Ammon's horn (tissue), 1 donor: Measurements from ENCODE around the gene SLC26A6.

Source experiments
- DNase-seq: peaks from one replicate; pipeline ENCODE4 v3.0.0-alpha.2; 2016; ENCODE audit warnings: low spot score

Gene SLC26A6

DNA sequence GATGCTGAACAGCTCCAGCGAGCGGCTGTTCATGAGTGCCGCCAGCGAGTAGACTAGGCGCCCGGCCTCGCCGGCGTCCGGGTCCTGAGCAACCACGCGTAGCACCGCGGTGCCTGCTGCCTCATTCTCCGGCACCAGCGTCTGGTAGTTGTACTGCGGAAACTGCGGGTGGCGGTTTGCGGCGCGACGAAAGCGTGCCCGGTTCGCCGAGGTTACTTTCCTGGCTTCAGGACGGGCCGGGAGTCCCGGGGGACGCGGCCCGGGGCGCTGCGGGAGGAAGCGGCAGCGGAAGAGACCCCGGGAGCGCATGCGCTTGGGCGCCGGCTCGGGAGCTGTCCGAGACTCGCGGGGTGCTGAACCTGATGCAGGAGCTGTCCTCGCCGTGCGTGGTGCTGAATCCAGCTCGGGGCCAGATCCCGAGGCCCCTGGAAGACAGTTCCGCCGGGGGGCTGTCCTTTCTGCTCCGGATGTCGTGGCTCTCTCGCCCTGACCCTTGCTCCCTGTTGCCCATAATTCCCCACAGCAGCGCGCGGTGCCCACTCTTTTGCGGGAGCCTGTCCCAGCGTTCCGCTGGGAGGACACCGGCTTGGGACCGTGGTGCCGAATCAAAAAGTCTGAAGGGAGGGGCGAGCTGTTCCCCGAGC is 26.4 kb upstream of the SLC26A6 start:
- peak; percentile 49 for DNase-seq

DNA sequence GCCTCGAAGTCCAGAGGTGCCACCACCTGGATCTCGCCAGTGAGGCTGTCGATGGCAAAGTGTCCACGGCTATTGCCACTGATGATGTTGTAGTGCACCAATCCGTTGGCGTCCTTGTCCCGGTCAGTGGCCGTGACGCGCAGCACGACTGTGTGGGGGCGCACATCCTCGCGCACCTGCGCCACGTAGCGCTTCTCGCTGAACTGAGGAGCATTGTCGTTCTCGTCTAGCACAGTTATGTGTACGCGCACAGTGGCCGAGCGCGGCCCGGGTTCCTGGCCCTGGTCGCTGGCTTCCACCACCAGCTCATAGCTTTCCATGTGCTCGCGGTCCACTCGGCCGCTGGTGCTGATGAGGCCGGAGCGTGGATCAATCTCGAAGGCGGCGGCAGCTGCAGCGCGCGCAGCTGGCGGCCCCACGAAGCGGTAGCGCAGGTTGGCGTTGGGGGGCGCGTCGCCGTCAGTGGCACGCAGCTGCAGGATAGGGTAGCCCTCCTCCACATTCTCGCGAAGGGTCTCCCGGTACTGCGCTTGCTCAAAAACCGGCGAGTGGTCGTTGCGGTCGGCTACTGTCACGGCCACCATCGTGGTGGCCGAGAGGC is 25.6 kb upstream of the SLC26A6 start:
- no peak for DNase-seq

DNA sequence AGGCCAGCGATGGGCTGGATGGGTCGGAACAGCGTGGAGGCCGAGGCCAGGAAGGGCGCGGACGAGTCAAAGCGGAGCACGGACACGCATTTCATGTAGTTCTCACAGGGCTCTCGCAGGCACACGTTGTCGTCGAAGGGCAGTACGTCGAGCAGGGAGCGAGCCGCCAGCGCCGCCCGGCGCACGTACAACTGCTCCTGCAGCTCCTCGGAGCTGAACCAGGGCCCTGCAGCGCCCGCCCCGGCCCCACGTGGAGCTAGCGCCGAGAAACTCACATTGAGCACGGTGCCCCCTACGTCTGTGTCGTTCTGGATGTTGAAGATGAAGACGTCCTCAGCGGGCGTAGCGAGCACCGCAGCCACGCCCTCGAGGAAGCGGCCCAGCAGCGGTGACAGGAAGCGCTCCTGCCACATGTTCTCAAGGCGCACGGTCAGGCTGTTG is 21.6 kb upstream of the SLC26A6 start:
- no peak for DNase-seq

DNA sequence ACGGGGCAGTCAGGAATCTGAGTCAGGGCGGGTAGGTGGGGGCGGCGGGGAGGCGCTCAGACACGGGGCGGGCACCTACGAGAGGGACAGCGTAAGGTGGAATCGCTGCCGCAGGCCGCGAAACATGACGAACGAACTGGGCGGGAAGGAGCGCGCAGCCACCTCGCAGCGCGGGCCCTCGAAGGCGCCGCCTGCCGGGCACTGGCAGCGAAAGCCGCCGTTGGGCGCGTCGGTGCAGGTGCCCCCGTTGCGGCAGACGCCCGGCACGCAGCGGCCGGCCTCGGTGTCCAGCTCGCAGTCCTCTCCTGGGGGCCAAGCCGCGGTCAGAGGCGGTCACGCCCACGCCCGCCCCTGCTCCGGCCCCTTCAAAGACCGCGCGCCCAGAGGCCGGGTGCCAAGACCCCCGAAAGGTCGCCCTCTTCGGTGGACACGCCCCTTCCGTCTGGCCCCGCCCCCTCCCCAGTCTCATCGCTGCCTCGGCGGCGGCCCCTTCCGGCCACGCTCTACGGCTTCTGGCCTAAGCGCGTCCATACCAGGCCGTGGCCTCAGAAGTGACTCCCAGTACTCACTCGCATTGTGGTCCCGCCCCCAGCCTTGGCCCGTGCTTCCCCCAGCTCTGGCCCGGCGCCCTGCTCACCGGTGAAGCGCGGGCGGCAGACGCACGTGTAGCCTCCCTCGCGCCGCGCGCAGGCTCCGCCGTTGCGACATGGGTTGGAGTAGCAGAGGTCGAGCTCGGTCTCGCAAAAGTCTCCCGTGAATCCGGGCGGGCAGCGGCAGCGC is 21.0 kb upstream of the SLC26A6 start:
- peak; percentile 51 for DNase-seq

DNA sequence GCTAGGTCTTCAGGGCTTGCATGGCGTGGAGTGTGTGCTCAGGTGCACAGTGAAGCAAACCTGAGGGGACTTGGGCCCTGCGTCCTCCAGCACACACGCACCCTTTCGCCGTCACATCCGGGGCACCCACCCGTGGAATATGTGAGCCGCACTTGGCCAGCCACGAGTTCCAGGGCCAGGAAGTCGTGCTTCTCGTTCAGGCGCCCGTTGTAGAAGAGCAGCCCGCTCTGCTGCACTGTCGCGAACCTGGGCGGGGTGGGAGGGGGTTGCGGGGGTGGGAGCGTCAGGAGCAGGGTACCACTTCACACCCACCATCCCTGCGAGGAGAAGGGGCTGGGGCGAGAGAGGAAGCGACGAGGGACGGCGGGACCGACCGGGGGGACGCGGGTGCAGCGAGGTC is 20.3 kb upstream of the SLC26A6 start:
- DNase-seq = no peak

DNA sequence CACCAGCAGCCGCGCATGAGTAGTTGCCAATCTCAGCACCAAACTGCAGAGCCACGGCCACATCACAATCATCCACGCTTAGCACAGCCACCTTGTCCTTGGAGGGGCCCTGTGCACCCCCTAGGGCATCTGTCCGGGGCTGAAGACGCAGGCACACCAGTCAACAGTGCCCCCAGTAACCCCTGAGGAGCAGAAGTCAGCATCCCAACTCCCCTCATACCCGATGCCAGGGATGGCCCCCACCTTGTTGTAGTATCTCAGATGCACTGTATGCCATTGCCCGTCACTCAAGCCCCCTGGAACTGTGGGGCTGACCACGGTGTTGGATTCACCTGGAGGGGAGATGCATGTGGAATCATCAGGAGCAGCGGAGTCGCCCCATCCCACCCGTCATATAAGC is 19.8 kb upstream of the SLC26A6 start:
- no peak for DNase-seq

DNA sequence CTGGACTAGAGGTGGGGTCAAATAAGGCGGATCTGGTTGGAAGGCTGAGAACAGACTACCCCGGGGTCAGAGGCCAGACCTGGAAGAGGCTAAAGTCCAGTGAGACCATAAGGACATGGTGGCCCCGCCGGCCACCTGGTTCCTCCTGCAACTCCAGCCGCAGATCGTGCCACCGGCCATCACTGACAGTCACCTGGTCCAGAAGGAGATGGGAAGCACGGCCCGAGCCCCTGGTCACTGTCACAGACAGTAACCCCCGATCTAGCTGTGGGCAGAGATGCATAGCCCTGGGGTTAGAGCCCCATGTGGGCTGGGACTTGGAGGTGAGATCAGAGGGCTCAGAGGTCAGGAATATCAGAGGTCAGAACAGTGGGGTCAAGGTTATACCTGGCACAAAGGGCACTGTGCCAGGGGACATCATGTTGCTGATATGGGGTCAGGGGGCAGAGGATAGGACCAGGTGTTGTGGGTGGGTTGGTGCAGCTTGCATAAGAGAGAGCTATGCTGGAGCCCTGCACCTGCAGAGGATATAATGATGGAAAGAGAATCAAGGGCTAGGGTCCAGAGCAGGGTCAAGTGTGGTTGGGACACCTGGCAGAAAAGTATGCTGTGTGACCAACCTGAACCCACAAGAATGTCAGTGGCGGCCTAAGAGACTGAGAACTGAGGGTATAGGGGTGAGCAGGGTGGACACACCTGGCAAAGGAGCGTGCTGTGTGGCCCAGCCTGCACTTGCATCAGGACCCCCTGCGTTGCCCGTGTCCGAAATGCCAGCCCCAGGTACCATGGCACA is 17.9 kb upstream of the SLC26A6 start:
- DNase-seq = no peak

DNA sequence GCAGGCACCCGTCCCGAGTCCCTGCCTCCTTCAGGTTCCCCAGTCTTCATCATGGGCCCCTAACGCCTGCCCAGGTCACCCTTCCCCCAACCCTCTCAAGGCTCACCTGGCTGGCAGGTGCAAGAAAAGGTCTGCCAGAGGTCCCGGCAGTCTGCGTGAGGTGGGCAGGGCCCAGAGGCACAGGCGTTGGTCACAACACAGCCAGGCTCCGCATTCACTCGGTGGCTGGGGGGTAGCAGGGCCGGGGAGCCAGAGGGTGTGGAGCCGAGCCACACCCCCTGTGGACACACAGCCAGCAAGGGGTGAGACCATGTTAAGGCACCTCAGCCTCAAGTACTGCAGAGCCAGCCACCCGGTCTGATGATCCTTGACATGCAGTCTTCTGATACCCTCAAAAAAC is 16.5 kb upstream of the SLC26A6 start:
- DNase-seq = no peak

DNA sequence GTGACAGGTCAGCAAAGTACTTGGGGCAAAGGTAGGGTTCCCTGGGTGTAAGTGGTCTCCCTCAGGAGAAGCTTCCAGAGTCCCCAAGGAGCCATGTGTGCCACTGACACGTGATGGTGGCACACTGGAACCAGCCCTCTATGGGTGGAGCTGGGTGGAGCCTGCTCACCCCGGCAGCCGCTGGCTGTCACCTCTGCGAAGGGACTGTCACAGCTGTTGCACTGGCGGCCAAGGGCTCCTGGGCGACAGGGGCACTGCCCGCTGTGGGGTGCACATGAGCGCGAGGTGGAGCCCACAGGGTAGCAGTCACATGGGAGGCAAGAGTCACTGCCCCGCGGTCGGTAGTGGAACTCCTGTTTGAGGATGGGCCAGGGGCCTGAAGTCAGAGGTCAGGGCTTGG is 15.5 kb upstream of the SLC26A6 start:
- no peak for DNase-seq

DNA sequence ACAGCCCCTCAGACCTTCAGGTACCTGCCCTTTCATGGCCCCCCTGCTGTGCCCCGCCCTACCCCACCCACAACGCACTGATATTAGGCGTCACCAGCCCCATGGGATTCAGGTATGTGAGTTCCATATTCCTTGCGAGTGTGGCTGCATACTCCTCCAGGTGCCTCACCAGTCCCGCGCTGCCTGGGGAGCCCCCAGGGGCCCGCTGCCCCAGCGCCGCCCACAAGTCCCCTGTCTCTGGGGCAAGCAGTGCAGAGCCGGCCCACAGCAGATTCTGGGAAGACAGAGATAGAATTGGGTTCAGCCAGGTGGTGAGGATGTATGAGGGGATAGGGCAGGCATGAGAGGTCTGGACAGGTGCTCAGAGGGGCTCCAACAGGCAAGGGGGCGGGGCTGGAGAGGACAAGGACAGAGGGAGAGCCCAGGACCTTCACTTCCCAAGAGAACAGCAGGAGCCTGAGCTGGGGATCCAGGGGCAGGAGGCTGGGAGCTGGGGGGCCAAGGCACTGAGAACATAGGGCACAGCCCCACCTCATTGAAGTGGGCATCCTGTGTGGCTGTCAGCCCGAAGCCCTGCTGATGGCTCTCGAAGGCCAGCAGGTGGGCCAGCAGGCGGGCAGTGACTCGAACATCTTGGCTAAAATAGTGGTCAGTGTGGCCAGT is 13.1 kb upstream of the SLC26A6 start:
- DNase-seq = no peak

DNA sequence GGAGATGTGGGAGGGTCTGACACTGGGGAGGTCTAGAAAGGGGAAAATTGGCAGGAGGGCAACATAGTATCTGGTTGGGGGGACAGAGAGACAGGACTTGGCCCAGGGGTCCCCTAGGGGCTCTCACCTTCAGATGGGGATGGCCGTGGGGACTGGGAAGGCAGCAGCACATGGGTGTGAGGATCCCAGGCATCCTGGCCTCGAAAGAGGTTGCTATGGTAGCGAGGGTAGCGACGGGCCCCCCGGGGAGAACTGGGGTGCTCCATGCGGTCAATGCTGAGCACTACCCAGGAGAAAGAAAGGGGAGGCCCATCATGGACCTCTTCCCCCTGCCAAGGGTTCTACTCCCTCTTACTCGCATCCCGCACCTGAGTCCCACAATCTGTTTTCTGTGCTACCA is 12.5 kb upstream of the SLC26A6 start:
- no peak for DNase-seq

DNA sequence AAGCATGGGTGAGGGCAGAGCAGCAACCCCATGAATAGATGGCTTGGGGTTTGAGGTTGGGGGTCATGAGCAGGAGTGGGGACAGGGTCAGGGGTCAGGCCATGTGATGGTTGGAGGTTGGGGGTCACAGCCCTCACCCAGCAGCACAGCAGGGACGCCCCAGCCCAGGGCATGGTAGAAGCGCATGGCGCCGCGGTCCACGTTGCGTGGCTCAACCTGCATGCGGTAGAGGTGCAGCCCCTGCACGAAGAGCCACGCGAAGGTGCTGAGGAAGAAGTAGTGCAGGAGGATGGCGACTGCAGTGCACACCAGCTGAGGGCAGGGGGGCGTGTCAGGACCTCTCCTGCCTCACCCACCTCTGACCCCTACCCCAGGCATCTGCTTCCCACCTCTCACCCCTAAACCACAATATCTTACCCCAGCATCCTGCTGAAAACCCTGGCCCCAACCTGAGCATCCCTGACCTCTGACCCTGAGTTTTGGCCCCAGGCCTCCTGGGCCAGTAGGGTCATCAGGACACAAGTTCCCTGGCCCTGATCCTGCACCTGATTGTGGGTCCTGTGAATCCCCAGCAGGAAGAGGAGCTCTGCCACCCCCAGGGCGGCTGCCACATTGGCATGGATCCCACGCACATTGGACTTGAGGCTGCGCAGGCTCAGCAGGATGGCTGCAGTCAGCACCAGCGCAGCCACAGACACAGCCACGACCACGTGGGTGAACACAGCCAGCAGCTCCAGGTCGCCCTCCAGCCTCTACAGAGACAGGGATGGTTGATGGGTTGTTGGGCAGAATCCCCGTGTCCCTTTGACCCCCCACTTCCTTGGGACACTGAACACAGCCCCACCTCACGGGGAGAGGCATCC is 9.9 kb upstream of the SLC26A6 start:
- peak; percentile 45 for DNase-seq

DNA sequence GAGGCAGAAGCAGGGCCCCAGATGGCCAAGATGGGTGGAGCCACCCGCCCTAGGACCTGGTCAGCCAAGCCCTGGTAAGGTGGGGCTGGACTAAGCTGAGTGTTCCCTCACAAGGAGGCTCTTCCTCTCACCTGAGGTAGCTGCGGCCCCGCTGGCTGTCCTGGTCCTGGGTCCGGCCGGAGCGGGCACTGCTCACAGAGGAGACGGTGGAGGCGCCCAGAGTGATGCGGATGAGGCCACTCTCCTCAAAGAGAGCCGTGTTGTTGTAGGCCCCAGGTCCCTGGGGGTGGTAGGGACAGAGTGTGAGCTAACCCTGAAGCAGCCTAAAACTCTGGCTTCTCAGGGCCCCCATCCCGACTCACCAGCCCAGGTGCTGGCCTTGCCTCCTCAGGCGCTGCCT is 7.3 kb upstream of the SLC26A6 start:
- no peak for DNase-seq

DNA sequence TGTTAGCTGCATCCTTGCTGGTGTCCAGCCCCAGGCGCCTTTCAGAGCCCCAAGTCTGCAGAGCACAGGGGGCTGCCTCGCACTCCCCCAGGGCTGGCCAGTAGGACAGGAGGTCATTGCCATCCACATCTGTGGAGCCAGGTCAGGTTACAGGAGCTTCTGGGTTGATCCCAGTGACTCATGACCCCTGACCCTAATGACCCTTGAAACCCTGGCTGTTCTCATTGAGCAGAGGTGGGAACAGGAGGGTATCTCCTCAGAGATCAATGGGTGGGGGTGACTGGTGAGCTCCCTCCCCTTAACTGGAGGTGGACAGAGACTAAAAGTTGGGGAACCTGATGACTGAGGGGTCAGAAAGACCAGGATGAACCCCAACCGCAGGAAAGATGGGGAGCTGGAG is 6.1 kb upstream of the SLC26A6 start:
- no peak for DNase-seq

DNA sequence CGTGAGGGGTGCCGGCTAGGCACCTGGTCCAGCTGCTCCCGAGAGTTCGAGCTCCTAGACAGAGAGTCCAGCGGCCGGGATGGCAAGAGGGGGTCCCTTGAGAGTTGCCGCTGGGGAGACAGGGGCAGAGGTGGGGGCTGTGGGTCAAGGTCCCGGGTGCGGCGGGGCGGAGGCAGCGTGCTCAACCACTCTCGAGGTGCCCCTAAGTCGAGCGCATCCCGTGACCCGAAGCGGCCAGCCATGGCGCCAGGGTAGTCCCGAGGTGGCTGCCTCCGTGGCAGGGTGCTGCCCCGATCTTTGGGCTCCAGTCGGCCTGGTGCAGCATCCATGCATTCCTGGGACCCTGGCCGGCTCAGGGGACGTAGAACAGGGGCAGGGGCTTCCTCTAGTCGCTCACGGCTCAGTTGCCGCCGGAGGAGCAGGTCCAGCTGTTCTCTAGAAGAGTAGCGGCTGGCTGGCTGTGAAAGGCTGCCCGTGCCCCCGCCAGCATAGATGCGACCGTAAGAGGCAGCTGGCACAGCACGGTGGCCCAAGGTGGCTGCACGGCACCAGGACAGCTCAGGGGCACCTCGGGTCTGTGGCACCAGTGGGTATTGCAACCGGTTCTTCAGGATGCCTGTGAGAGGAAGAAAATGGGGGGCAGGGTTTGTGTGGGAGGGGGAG is 4.8 kb upstream of the SLC26A6 start:
- no peak for DNase-seq

DNA sequence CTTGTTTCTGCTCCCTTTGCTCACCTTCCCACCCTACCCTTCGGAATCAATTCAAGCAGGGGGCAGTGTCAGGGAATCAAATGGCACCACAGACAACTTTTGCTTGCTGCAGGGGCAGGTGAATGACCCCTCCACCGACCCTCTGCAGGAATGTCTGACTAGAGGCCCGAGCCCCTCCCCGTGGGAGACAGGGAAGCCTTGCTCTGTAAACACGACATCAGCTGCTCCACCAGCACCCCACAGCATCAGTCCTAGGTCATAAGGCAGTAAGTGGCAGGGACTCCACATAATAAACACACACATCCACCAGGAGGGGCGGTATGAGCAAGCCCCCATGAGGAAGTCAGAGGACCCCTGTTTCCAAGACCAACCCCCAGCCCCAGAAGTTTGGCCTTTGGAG is 2.0 kb upstream of the SLC26A6 start:
- DNase-seq = no peak

DNA sequence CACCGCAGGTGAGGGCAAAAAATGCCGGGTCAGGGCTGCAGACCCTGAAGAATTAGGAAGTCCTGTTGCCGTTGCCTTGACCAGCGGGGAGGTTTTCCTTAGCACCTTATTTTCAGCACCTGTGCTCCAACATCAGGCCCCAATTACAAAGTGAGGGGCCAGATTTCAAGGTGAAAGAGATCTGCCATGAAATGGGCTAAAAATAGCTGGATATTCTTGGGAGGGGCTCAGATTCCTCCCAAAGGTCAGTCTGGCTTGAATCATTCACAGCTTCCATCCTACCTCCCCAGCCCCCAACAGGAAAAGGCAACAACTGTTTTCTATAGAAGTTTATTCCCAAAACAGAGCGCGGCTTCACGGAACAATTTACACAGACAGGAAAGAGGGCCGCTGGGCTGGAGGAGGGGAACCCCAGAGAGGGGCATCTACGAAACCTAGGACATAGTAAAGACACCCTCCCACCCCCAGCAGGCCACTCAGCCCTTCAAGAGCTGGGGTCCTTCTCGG is 941 bp upstream of the SLC26A6 start:
- no peak for DNase-seq

DNA sequence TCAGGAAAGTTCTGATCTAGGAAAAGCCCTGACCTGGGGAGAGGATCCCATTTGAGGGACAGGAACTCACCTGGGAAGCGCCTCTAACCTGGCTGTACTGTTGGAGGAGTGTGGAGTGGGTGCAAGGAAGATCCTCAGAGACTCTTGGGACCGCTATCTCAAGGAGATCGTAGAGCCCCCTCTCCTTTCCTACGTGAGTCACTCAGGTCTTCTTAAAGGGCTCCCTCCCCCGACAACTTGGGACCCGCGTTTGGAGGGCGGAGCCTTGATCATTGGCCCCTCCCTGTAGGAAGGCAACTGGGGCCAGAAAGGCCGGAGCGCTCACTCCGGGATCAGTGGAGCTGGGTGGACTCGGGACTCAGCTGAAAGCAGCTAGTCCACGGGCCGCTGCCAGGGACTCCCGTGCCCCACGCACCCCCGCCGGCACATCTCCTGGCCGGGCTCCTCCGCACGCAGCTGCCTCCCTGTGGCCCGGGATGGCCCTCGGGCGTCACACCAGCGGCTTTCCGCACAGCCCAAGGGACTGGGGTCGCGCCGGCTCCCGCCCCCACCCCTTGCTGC is 520 bp downstream of the SLC26A6 start:
- DNase-seq = peak; percentile 28

DNA sequence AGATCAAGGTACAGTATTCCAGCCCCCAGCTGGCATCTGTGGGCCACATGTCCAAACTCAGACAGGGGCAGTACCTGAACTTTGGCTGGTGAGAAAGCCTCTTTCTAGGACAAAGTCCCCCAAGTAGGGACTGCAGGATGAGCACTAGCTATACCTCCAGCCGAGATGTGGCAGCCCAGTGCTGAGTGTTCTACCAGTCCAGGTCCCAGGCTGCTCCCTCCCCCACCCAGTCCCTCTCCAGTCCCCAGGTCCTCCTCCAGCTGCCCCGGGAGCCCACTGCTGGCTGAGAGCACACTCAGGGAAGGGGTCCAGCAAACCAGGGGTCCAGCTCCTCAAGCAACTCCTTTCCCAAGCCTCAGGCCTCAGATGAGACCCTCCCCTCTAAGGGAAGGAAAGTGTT is 1.5 kb downstream of the SLC26A6 start:
- DNase-seq = no peak

DNA sequence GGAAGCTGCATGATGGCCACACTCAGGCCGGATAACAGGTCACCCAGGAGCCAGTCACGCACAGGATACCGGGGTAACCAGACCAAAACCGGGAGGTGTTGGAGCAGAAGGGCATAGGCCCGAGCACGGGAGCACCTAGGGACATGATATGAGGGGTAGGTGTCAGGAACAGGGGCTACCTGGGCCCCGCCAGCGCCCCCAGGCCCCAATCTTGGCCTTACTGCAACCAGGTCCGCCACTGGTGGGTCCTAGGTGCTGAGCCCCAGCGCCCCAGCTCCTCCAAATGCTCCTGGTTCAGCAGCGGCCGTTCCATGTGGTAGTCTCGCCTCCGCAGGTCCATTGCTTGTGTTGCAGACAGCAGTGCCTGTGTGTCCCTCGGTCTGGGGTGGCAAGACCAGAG is 2.0 kb downstream of the SLC26A6 start:
- no peak for DNase-seq
